ENCODE results near the gene WDTC1. TPM values are rescaled to one million over a fixed set of nuclear protein-coding genes. Genes with fewer than 3 reads are reported as not detected.
A peak's percentile ranks its signal among the peaks of the same experiment; 100 is the strongest.

The WDTC1 gene
- total RNA-seq, 1 donor from 2014 or later = 26.5 TPM

- no peak for DNase-seq (ENCODE audit: low read depth, low spot score)
- H3K27ac Mint-ChIP-seq (ENCODE audit: unreplicated experiment) = no peak overlapping the region
Measured at GRCh38 chr1:27342391-27342777, 108.0 kb downstream of the WDTC1 start.

GRCh38 chr1:27342778-27343638 lies 108.6 kb downstream of the WDTC1 start:
- Mint-ChIP-seq H3K27ac (ENCODE audit: unreplicated experiment) (no peak overlapping the region), H3K4me3 (peak overlapping the region; percentile 4), H3K27me3 (ENCODE audit: low read depth) (peaks cover 16% of the 10 kb centered on the region), H3K9me3 (no peaks in the 10 kb centered on the region), H3K36me3 (ENCODE audit: low read depth) (no peaks in the 10 kb centered on the region), H3K4me1 (peaks cover 24% of the 10 kb centered on the region)
- no peak for DNase-seq (ENCODE audit: low read depth, low spot score)
- TF ChIP-seq CTCF (conservative IDR thresholded peaks at IDR 0.05) = no peak

More at GRCh38 chr1:27342391-27342777, 108.0 kb downstream of the WDTC1 start:
- Mint-ChIP-seq H3K4me3 (no peak overlapping the region), H3K36me3 (ENCODE audit: low read depth) (no peaks in the 10 kb centered on the region), H3K27me3 (ENCODE audit: low read depth) (peaks cover 12% of the 10 kb centered on the region), H3K4me1 (peaks cover 24% of the 10 kb centered on the region), H3K9me3 (no peaks in the 10 kb centered on the region)
- TF ChIP-seq CTCF (conservative IDR thresholded peaks at IDR 0.05) = no peak

GRCh38 chr1:27343639-27344025 lies 109.2 kb downstream of the WDTC1 start:
- Mint-ChIP-seq H3K27ac (ENCODE audit: unreplicated experiment) (no peak overlapping the region), H3K9me3 (no peaks in the 10 kb centered on the region), H3K4me1 (peaks cover 21% of the 10 kb centered on the region), H3K4me3 (peak overlapping the region; percentile 4), H3K36me3 (ENCODE audit: low read depth) (no peaks in the 10 kb centered on the region), H3K27me3 (ENCODE audit: low read depth) (peaks cover 18% of the 10 kb centered on the region)
- TF ChIP-seq CTCF (conservative IDR thresholded peaks at IDR 0.05) = no peak
- DNase-seq (ENCODE audit: low read depth, low spot score) = no peak

- TF ChIP-seq CTCF (conservative IDR thresholded peaks at IDR 0.05) = no peak
- no peak for DNase-seq (ENCODE audit: low read depth, low spot score)
- Mint-ChIP-seq H3K4me3 (no peak overlapping the region), H3K9me3 (no peaks in the 10 kb centered on the region), H3K27me3 (ENCODE audit: low read depth) (peaks cover 30% of the 10 kb centered on the region), H3K36me3 (ENCODE audit: low read depth) (no peaks in the 10 kb centered on the region), H3K27ac (ENCODE audit: unreplicated experiment) (no peak overlapping the region), H3K4me1 (peaks cover 10% of the 10 kb centered on the region)
Measured at GRCh38 chr1:27345272-27345671, 110.8 kb downstream of the WDTC1 start.

- Mint-ChIP-seq H3K27ac (ENCODE audit: unreplicated experiment) (no peak overlapping the region), H3K4me1 (peaks cover 12% of the 10 kb centered on the region), H3K9me3 (no peaks in the 10 kb centered on the region), H3K27me3 (ENCODE audit: low read depth) (peaks cover 39% of the 10 kb centered on the region), H3K36me3 (ENCODE audit: low read depth) (no peaks in the 10 kb centered on the region), H3K4me3 (peak overlapping the region; percentile 8)
- DNase-seq (ENCODE audit: low read depth, low spot score) = no peak
- TF ChIP-seq CTCF (conservative IDR thresholded peaks at IDR 0.05) = no peak
Measured at GRCh38 chr1:27346357-27346756, 111.9 kb downstream of the WDTC1 start.

All from neural crest cell (in vitro differentiated cells).